Effector memory CD8-positive, alpha-beta T cell (primary cell): ENCODE measurements around the gene OPCML.
"Not testable (repeated sequence)": the region's sequence is repeated elsewhere in the genome, so short reads cannot be mapped to it uniquely, and the experiment has no call there.

Experiments used
- ATAC-seq: fragments of 150-1000 bp; cut with Tn5 transposase; replicated peaks from 2 replicates; pipeline ENCODE4 v1.10.0; 2021; ENCODE audit warnings: mild to moderate bottlenecking, moderate library complexity
- DNase-seq, 3 experiments: peaks; one replicate each; pipeline ENCODE4 v3.0.0; 2021
- H3K27ac Mint-ChIP-seq, 2 donors: one replicate each; pipeline ENCODE4 v1.8.0; 2022; ENCODE audit warnings: mild to moderate bottlenecking in 2 of 2, mixed read lengths in 2 of 2, moderate library complexity in 2 of 2
- H3K27me3 Mint-ChIP-seq, 2 donors: one replicate each; pipeline ENCODE4 v1.8.0; 2022; ENCODE audit warnings: mixed read lengths in 2 of 2
- H3K36me3 Mint-ChIP-seq: one replicate; pipeline ENCODE4 v1.8.0; 2022; ENCODE audit warnings: mild to moderate bottlenecking, moderate library complexity, mixed read lengths; ENCODE audit not compliant: insufficient read depth
- H3K4me1 Mint-ChIP-seq, 2 donors: one replicate each; pipeline ENCODE4 v1.8.0; 2022; ENCODE audit warnings: low read depth in 2 of 2, mixed read lengths in 2 of 2
- H3K4me3 Mint-ChIP-seq, 2 donors: one replicate each; pipeline ENCODE4 v1.8.0; 2022; ENCODE audit warnings: mild to moderate bottlenecking in 2 of 2, mixed read lengths in 2 of 2, moderate library complexity in 2 of 2
- H3K9me3 Mint-ChIP-seq, 2 donors: one replicate each; pipeline ENCODE4 v1.8.0; 2022; ENCODE audit warnings: mixed read lengths in 2 of 2

Gene OPCML

DNA sequence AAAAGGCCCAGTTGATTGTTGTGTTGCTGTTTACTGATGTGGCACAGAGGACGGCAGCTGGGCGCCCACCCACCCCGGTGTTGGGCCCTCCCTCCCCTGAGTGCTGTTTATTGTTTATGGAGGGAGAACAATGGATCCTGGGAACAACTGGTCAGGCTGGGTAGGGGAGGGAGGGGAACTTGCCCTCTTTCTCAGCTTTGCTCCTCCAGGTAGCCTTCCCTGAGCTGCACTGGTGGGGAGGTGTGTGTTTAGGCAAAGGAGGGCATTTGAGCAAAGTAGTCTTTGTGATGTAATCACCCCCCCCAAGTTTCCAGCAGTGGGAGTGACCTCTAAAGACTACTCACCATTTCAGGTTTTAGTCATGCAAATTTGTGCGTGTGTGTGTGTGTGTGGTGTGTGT, 1126.6 kb downstream of the OPCML start:
- Mint-ChIP-seq H3K9me3 (peaks cover 0 to 7% of the 10 kb centered on the region in 2 donors), H3K4me3 (no peak overlapping the region), H3K27me3 (peaks cover 0 to 7% of the 10 kb centered on the region in 2 donors), H3K4me1 (no peaks in the 10 kb centered on the region), H3K27ac (no peak overlapping the region), H3K36me3 (no peaks in the 10 kb centered on the region)
- ATAC-seq = no peak
- no peak for DNase-seq

DNA sequence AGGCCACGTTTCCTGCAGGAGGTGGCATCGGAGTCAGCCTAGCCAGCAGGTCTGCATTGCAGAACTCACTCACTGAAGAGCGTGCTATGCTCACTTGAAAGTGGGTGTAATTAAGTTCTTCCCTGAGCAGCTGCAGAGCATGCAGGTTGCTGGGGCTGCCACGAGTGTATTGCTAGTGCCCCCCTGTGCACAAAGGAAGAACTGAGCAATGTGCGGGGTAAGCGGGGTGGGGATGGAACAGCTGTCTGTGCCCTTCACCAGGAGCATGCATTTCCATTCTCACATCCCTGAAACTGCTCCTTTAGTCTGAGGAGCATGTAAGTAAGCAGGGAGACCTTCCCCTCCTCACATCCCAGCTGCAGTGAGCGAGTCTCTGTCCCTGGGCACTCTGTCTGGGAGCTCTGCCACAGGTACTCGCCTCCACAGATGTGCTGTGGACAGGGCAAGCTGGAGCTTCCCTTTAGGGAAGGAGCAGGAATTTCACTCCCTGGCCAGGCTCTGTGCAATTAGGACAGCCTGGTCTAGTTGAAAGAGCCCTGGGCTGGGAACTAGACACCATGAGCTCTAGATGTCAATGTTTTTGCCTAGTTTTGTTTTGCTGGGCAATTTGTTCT, 1130.1 kb downstream of the OPCML start:
- Mint-ChIP-seq H3K4me1 (no peaks in the 10 kb centered on the region), H3K9me3 (peaks cover 2 to 7% of the 10 kb centered on the region in 2 donors), H3K27me3 (peaks cover 0 to 7% of the 10 kb centered on the region in 2 donors), H3K27ac (no peak overlapping the region), H3K36me3 (no peaks in the 10 kb centered on the region), H3K4me3 (no peak overlapping the region)
- DNase-seq (no peak), ATAC-seq (no peak)

DNA sequence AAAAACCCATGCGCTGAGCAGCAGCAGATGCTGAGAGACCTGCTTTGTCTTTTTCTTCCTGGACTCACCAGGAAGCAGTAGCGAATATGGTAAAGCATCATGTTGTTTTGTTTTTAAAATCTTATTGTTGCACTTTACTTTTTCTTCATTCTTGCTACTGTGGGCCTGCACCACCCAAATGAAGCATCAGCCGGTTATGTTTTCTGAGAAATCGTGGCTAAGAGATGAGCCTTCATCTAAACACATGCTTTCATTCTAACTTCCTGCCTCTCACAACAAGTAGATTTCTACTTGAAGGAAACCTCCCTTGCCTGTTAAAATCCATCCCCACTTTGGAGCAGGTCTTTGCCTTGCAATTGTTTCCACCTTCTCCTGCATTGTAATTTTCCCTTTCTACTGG, 1136.0 kb downstream of the OPCML start:
- no peak overlapping the region for H3K27ac Mint-ChIP-seq
- no peaks in the 10 kb centered on the region for H3K27me3 Mint-ChIP-seq
- no peaks in the 10 kb centered on the region for H3K4me1 Mint-ChIP-seq
- DNase-seq (no peak), ATAC-seq (no peak)
- H3K36me3 Mint-ChIP-seq = no peaks in the 10 kb centered on the region
- H3K9me3 Mint-ChIP-seq = peaks cover 10 to 22% of the 10 kb centered on the region in 2 donors
- no peak overlapping the region for H3K4me3 Mint-ChIP-seq

DNA sequence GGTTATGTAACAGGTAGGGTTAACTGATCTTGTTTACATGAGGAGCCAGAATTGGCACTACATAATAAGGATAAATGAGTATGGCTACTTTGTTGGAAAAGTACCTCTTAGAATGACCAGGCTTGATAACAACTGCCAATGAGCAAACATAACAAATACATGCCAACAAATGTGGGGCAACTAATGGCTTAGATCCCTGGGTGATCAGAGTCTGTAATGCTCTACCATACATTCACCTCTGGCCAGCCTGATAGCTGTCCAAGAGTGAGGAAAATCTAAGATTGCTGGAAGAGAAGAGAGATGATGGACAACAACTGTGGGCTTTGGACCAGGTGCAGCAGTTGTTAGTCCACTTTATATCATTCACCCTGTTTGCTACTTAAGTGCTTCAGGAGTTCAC, 1136.9 kb downstream of the OPCML start:
- no peak for DNase-seq
- Mint-ChIP-seq H3K27me3 (no peaks in the 10 kb centered on the region), H3K9me3 (peaks cover 10 to 29% of the 10 kb centered on the region in 2 donors), H3K36me3 (no peaks in the 10 kb centered on the region), H3K4me3 (no peak overlapping the region), H3K4me1 (no peaks in the 10 kb centered on the region), H3K27ac (no peak overlapping the region)
- no peak for ATAC-seq

DNA sequence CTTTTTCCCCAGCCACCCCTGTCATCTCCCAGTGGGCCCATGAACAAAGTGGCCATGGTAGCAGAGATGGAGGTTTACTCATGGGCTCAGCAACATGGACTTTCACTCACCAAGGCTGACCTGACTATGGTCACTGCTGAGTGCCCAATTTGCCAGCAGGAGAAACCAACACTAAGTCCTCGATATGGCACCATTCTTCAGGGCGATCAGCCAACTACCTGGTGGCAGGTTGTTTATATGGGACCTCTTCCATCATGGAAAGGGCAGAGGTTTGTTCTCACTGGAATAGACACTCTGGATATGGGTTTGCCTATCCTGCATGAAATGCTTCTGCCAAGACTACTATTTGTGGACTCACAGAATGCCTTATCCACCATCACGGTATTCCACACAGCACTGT, 1152.8 kb downstream of the OPCML start:
- ATAC-seq = no peak
- no peaks in the 10 kb centered on the region for H3K4me1 Mint-ChIP-seq
- no peaks in the 10 kb centered on the region for H3K27me3 Mint-ChIP-seq
- no peaks in the 10 kb centered on the region for H3K36me3 Mint-ChIP-seq
- no peak for DNase-seq
- no peak overlapping the region for H3K27ac Mint-ChIP-seq
- H3K9me3 Mint-ChIP-seq = peaks cover 4 to 7% of the 10 kb centered on the region in 2 donors
- H3K4me3 Mint-ChIP-seq = no peak overlapping the region

DNA sequence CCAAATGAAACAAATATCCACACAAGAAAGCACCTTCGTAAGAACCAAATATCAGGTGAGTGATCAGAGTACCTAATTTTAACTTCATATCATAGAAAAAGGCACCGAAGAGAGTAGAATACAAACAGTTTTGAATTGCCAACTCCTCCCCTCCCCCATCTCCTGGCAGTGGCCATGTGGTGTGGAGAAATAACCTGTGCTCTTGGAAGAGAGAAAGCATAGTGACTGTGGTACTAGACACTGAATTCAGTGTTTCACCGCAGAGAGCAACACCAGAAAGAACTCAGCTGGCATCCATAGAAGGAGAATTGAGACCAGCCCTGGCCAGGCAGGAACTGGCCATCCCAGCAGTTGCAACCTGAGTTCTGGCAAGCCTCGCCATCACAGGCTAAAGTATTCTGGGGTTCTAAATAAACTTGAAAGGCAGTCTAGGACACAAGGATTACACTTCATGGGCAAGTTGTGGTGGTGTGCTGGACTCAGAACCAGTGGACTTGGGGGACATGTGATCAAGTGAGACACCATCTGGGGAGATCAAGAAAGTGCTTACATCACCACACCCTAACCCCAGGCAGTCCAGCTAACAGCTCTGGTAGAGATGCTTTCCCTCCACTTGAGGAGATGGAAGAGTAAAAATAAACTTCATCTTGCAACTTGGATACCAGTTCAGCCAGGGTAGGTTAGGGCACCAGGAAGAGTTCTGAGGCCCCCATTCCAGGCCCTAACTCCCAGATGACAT, 1158.7 kb downstream of the OPCML start:
- Mint-ChIP-seq H3K4me3 (no peak overlapping the region), H3K9me3 (peaks cover 5 to 12% of the 10 kb centered on the region in 2 donors), H3K27ac (no peak overlapping the region), H3K4me1 (no peaks in the 10 kb centered on the region), H3K36me3 (no peaks in the 10 kb centered on the region), H3K27me3 (no peaks in the 10 kb centered on the region)
- DNase-seq = no peak
- no peak for ATAC-seq

DNA sequence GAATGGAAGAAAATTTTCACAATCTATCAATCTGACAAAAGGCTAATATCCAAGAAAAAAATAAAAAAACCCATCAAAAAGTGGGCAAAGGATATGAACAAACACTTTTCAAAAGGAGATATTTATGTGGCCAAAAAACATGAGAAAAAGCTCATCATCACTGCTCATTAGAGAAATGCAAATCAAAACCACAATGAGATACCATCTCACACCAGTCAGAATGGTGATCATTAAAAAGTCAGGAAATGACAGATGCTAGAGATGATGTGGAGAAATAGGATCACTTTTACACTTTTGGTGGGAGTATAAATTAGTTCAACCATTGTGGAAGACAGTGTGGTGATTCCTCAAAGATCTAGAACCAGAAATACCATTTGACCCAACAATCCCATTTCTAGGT, 1162.2 kb downstream of the OPCML start:
- H3K9me3 Mint-ChIP-seq = peaks cover 5 to 27% of the 10 kb centered on the region in 2 donors
- not testable (repeated sequence) for DNase-seq, H3K27me3 Mint-ChIP-seq, H3K4me3 Mint-ChIP-seq, H3K27ac Mint-ChIP-seq, ATAC-seq, H3K4me1 Mint-ChIP-seq, H3K36me3 Mint-ChIP-seq

DNA sequence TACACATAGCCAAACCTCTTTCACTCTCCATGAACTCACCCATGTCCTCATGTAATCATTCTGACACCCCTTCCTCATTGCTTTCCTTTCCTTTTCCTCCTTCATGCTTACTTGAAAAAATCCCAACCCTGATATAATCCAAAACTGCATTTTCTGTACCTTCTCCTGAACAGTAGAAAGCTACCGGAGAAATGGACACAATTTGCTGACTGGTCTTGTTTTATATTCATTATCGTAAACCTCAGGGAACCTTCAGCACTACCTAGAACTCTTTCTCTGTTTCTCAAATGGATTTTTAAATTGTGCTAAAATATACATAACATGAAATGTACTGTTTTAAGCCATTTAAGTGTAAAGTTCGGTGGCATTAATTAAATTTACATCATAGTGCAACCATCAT, 1165.0 kb downstream of the OPCML start:
- H3K9me3 Mint-ChIP-seq = peaks cover 4 to 22% of the 10 kb centered on the region in 2 donors
- DNase-seq (no peak), ATAC-seq (no peak)
- H3K4me3 Mint-ChIP-seq = no peak overlapping the region
- no peaks in the 10 kb centered on the region for H3K4me1 Mint-ChIP-seq
- no peaks in the 10 kb centered on the region for H3K27me3 Mint-ChIP-seq
- H3K36me3 Mint-ChIP-seq = no peaks in the 10 kb centered on the region
- no peak overlapping the region for H3K27ac Mint-ChIP-seq

DNA sequence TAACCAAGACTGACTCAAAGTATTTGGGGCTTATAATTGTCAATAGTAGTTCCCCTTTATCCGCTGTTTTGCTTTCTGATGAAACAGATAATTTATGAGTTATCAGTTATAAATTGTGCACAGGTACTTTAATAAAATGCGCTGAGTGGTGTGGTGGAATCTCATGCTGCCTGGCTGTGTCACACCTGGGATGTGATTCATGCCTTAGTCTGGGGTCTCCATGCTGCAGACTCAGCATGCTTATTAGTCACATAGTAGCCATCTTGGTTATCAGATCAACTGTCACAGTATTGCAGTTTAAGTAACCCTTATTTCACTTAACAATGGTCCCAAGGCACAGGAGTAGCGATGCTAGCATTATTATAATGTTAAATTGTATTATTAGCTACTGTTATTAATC, 1166.7 kb downstream of the OPCML start:
- peaks cover 0 to 3% of the 10 kb centered on the region in 2 donors for H3K4me1 Mint-ChIP-seq
- DNase-seq (no peak), ATAC-seq (no peak)
- no peak overlapping the region for H3K4me3 Mint-ChIP-seq
- H3K9me3 Mint-ChIP-seq = peaks cover 4 to 22% of the 10 kb centered on the region in 2 donors
- H3K36me3 Mint-ChIP-seq = no peaks in the 10 kb centered on the region
- H3K27ac Mint-ChIP-seq = no peak overlapping the region
- no peaks in the 10 kb centered on the region for H3K27me3 Mint-ChIP-seq
